H1 (cell line): ENCODE results near the gene AUH. TPM values are rescaled to one million over a fixed set of nuclear protein-coding genes. Genes with fewer than 3 reads are reported as not detected.
A peak's percentile ranks its signal among the peaks of the same experiment; 100 is the strongest.

ENCODE experiments used
- CTCF ChIA-PET: fragments of 300-600 bp; sonication (Branson Sonifier 250); formaldehyde crosslinking; loops from one replicate; lab custom pipeline; 2021; ENCODE audit not compliant: partially characterized antibody; lab: Charles Lee
- POLR2A ChIA-PET: fragments of 300-600 bp; sonication (Branson Sonifier 250); formaldehyde crosslinking; loops from one replicate; lab custom pipeline; 2021; ENCODE audit warnings: inconsistent platforms; ENCODE audit not compliant: partially characterized antibody; lab: Charles Lee
- DNase-seq, 2 experiments: peaks; one replicate each; pipeline versions ENCODE4 v3.0.0 to v3.0.0-alpha.2; 2010 to 2022; ENCODE audit warnings: low spot score in 2 of 2, low read depth in 1 of 2, mixed read lengths in 1 of 2
- FAIRE-seq: peaks from 2 replicates; lab custom pipeline; 2011; peaks lifted over from hg19 to GRCh38; lab: Jason Lieb, UNC
- H2AFZ ChIP-seq: 2 replicates; pipeline ENCODE4 v1.8.1; 2012; ENCODE audit warnings: low read length, inconsistent platforms
- H2AK5ac ChIP-seq: 2 replicates; pipeline ENCODE4 v1.6.1; 2013; ENCODE audit warnings: low read depth, low read length
- H2BK120ac ChIP-seq: replicated peaks from 2 replicates; pipeline ENCODE3; 2013; ENCODE audit warnings: low read depth, low read length, inconsistent platforms
- H2BK12ac ChIP-seq: 2 replicates; pipeline ENCODE4 v1.6.1; 2013; ENCODE audit warnings: low read depth, low read length
- H2BK15ac ChIP-seq: 2 replicates; pipeline ENCODE4 v1.6.1; 2013; ENCODE audit warnings: low read length
- H2BK20ac ChIP-seq: 2 replicates; pipeline ENCODE4 v1.6.1; 2013; ENCODE audit warnings: low read length
- H2BK5ac ChIP-seq: 2 replicates; pipeline ENCODE4 v1.6.1; 2013; ENCODE audit warnings: low read depth, low read length
- H3K14ac ChIP-seq: 2 replicates; pipeline ENCODE4 v1.6.1; 2013; ENCODE audit warnings: inconsistent platforms; ENCODE audit not compliant: insufficient read length
- H3K18ac ChIP-seq: 2 replicates; pipeline ENCODE4 v1.6.1; 2013; ENCODE audit warnings: low read length; ENCODE audit errors: extremely low read depth
- H3K23ac ChIP-seq: 2 replicates; pipeline ENCODE4 v1.6.1; 2013; ENCODE audit warnings: inconsistent platforms; ENCODE audit not compliant: insufficient read length
- H3K23me2 ChIP-seq: 2 replicates; pipeline ENCODE4 v1.6.1; 2013; ENCODE audit warnings: low read depth, low read length
- H3K27ac ChIP-seq: 2 replicates; pipeline ENCODE4 v1.6.1; 2011; ENCODE audit warnings: low read depth, low read length, inconsistent platforms
- H3K27me3 ChIP-seq, 4 experiments: replicated peaks in 1 of 4; 1 replicate in 1 of 4; 2 replicates in 3 of 4; pipeline versions ENCODE4 v1.6.1 to v1.8.1; 2011 to 2013; ENCODE audit warnings: low read length in 3 of 4, mild to moderate bottlenecking in 3 of 4, inconsistent platforms in 2 of 4, mixed read lengths in 2 of 4, moderate library complexity in 1 of 4; ENCODE audit not compliant: control insufficient read depth in 3 of 4, insufficient read depth in 3 of 4; ENCODE audit errors: extremely low read depth in 1 of 4
- H3K36me3 ChIP-seq, 4 experiments: 2 replicates each; pipeline versions ENCODE4 v1.6.1 to v1.8.1; 2011 to 2013; ENCODE audit warnings: mild to moderate bottlenecking in 4 of 4, low read length in 3 of 4, moderate library complexity in 2 of 4, control low read depth in 1 of 4, inconsistent platforms in 1 of 4; ENCODE audit not compliant: insufficient read depth in 4 of 4, control insufficient read depth in 2 of 4
- H3K4ac ChIP-seq: replicated peaks from 2 replicates; pipeline ENCODE3; 2013; ENCODE audit warnings: low read length, low read depth, mixed read lengths, inconsistent platforms; ENCODE audit not compliant: insufficient read length
- H3K4me1 ChIP-seq, 4 experiments: replicated peaks in 1 of 4; 1 replicate in 1 of 4; 2 replicates in 3 of 4; pipeline versions ENCODE4 v1.6.1 to v1.8.1; 2011 to 2013; ENCODE audit warnings: low read length in 3 of 4, inconsistent platforms in 2 of 4, mixed read lengths in 1 of 4; ENCODE audit not compliant: insufficient read depth in 4 of 4, control insufficient read depth in 3 of 4
- H3K4me2 ChIP-seq, 2 experiments: 2 replicates each; pipeline versions ENCODE4 v1.6.1 to v1.8.1; 2011 to 2013; ENCODE audit warnings: low read depth in 2 of 2, low read length in 2 of 2, control low read depth in 1 of 2, inconsistent platforms in 1 of 2, mild to moderate bottlenecking in 1 of 2; ENCODE audit not compliant: insufficient read depth in 1 of 2
- H3K4me3 ChIP-seq, 4 experiments: fragments of 200-600, 300-600 bp in 1 of 4; sonication (generic), shearing (Covaris generic), sonication (Bioruptor Twin) in 1 of 4; 2 replicates each; pipeline versions ENCODE4 v1.5.1 to v1.8.1; 2011 to 2016; ENCODE audit warnings: low read length in 4 of 4, low read depth in 3 of 4, control low read depth in 2 of 4, inconsistent platforms in 2 of 4, mild to moderate bottlenecking in 2 of 4, mixed read lengths in 1 of 4, moderate library complexity in 1 of 4; ENCODE audit not compliant: insufficient read depth in 2 of 4; ENCODE audit errors: extremely low read depth in 1 of 4
- H3K56ac ChIP-seq: replicated peaks from 2 replicates; pipeline ENCODE3; 2013; ENCODE audit warnings: low read depth, mild to moderate bottlenecking, mixed read lengths, low read length, inconsistent platforms; ENCODE audit not compliant: insufficient read length
- H3K79me1 ChIP-seq: 2 replicates; pipeline ENCODE4 v1.6.1; 2013; ENCODE audit warnings: low read depth, low read length, control low read depth
- H3K79me2 ChIP-seq, 2 experiments: 2 replicates each; pipeline versions ENCODE4 v1.6.1 to v1.8.1; 2012 to 2013; ENCODE audit warnings: low read length in 2 of 2, mild to moderate bottlenecking in 2 of 2, inconsistent platforms in 1 of 2; ENCODE audit not compliant: insufficient read depth in 2 of 2, control insufficient read depth in 1 of 2
- H3K9ac ChIP-seq, 4 experiments: replicated peaks in 1 of 4; 1 replicate in 1 of 4; 2 replicates in 3 of 4; pipeline versions ENCODE4 v1.6.1 to v1.8.1; 2011 to 2013; ENCODE audit warnings: low read depth in 3 of 4, low read length in 3 of 4, control low read depth in 2 of 4, mild to moderate bottlenecking in 2 of 4, moderate library complexity in 2 of 4, inconsistent platforms in 1 of 4; ENCODE audit errors: extremely low read depth in 1 of 4
- H3K9me3 ChIP-seq, 2 experiments: 2 replicates each; pipeline versions ENCODE4 v1.6.1 to v1.8.1; 2012 to 2013; ENCODE audit warnings: mild to moderate bottlenecking in 2 of 2, moderate library complexity in 2 of 2, control low read depth in 1 of 2, inconsistent platforms in 1 of 2, low read depth in 1 of 2, low read length in 1 of 2, mixed read lengths in 1 of 2; ENCODE audit not compliant: insufficient read depth in 2 of 2
- H4K20me1 ChIP-seq, 2 experiments: replicated peaks in 1 of 2; 2 replicates each; pipeline versions ENCODE3 to v1.8.1; 2011 to 2013; ENCODE audit warnings: inconsistent platforms in 2 of 2, low read length in 2 of 2, mild to moderate bottlenecking in 1 of 2; ENCODE audit not compliant: insufficient read depth in 2 of 2, control insufficient read depth in 1 of 2
- H4K5ac ChIP-seq: 2 replicates; pipeline ENCODE4 v1.6.1; 2013; ENCODE audit warnings: low read length, low read depth, mixed read lengths, inconsistent platforms; ENCODE audit not compliant: insufficient read length
- H4K8ac ChIP-seq: 2 replicates; pipeline ENCODE4 v1.8.0; 2013; ENCODE audit warnings: mild to moderate bottlenecking, moderate library complexity, low read length, inconsistent platforms; ENCODE audit not compliant: insufficient read depth; ENCODE audit errors: extremely low read depth
- H4K91ac ChIP-seq: replicated peaks from 2 replicates; pipeline ENCODE3; 2013; ENCODE audit warnings: low read length, mixed read lengths, inconsistent platforms; ENCODE audit not compliant: insufficient read length
- CBX5 ChIP-seq: fragments of 300-800, 300-1000 bp; sonication (generic); IDR thresholded peaks from 2 replicates; pipeline ENCODE4 v1.7.1; 2016; ENCODE audit warnings: antibody characterized with exemption, low read length, low read depth
- CHD1 ChIP-seq: IDR thresholded peaks from 2 replicates; pipeline ENCODE4 v1.6.1; 2012; ENCODE audit warnings: low read depth, low read length, improper control_type of control experiment
- CHD2 ChIP-seq: IDR thresholded peaks from 2 replicates; pipeline ENCODE4 v1.6.1; 2012; ENCODE audit warnings: low read length, improper control_type of control experiment
- JUND ChIP-seq: IDR thresholded peaks from 2 replicates; pipeline ENCODE4 v1.6.1; 2011; ENCODE audit warnings: mild to moderate bottlenecking, improper control_type of control experiment, low read length
- KDM5A ChIP-seq: fragments of 200-600 bp; IDR thresholded peaks from 2 replicates; pipeline ENCODE4 v1.7.1; 2012; ENCODE audit warnings: mild to moderate bottlenecking, low read length, inconsistent platforms, mixed read lengths
- PHF8 ChIP-seq: fragments of 200-600 bp; sonication (generic); conservative IDR thresholded peaks from 2 replicates; pipeline ENCODE4 v1.7.1; 2012; ENCODE audit warnings: low read depth, mild to moderate bottlenecking, inconsistent platforms, low read length, moderate library complexity
- RNF2 ChIP-seq: fragments of 200-900, 300-1000 bp; sonication (generic); IDR thresholded peaks from 2 replicates; pipeline ENCODE4 v1.7.1; 2016; ENCODE audit warnings: borderline replicate concordance, low read depth, mild to moderate bottlenecking, antibody characterized with exemption, low read length; ENCODE audit not compliant: poor library complexity, severe bottlenecking; ENCODE audit errors: missing control alignments
- SIX5 ChIP-seq: IDR thresholded peaks from 2 replicates; pipeline ENCODE4 v1.6.1; 2011; ENCODE audit warnings: mild to moderate bottlenecking, low read depth, low read length
- SP4 ChIP-seq: IDR thresholded peaks from 2 replicates; pipeline ENCODE4 v1.6.1; 2012; ENCODE audit warnings: low read length, inconsistent platforms
- WGBS, 2 experiments: shearing (Covaris generic) in 1 of 2; methylation state at CpG; one replicate each; pipeline versions ENCODE4 v1.1.6 to v1.1.7; 2013 to 2015; ENCODE audit warnings: low lambda C conversion rate in 2 of 2, mixed read lengths in 2 of 2, inconsistent platforms in 1 of 2, low coverage in 1 of 2, missing lambda C conversion rate in 1 of 2; ENCODE audit not compliant: insufficient replicate concordance in 2 of 2, insufficient coverage in 1 of 2, insufficient read length in 1 of 2; ENCODE audit errors: extremely low coverage in 1 of 2, missing lambda C conversion rate in 1 of 2; 5-methylcytosine and 5-hydroxymethylcytosine counted together
- polyA plus RNA-seq, 7 experiments: library from polyadenylated mRNA; depleted of rRNA in 3 of 7; stranded (reverse) in 5 of 7; unstranded in 2 of 7; fragments of >200 nt in 5 of 7; fragments of 200-250 nt in 2 of 7; gene quantifications; 1 replicate in 5 of 7; 2 replicates in 1 of 7; 4 replicates in 1 of 7; pipeline versions ENCODE4 v1.2.1 to v1.2.3, GENCODE V29; 2011 to 2013; ENCODE audit warnings: missing spikeins in 2 of 7, mixed read lengths in 2 of 7
- total RNA-seq: library from RNA; stranded (reverse); fragmentation: NEBNext Ultra II Directional; extraction: Animal tissue kit (Norgen Biotek cat#: 25700); gene quantifications from 2 replicates; pipeline ENCODE4 v1.2.1, GENCODE V29; 2021
- TF ChIP-seq, protein P1 (sequence below), 3 experiments: IDR thresholded peaks; 1 replicate in 2 of 3; 2 replicates in 1 of 3; pipeline versions ENCODE4 v1.5.1 to v1.6.1; 2011; ENCODE audit warnings: low read length in 3 of 3, mild to moderate bottlenecking in 3 of 3, inconsistent platforms in 2 of 3, low read depth in 1 of 3, moderate library complexity in 1 of 3; ENCODE audit not compliant: insufficient read depth in 1 of 3; ENCODE audit errors: control extremely low read depth in 1 of 3

AUH gene
- total and polyA plus RNA-seq, 2 of the 8 experiments (the other 6 are each of a cell fraction or from before 2014, with no cell fraction given): 5.8 to 21.9 TPM

GRCh38 chr9:91192381-91193086 lies 169.2 kb downstream of the AUH start:
- Histone ChIP-seq H4K5ac (no peak overlapping the region), H3K23me2 (peaks cover 10% of the 10 kb centered on the region; the same call in 1 of the 2 replicates), H2BK5ac (no peak overlapping the region), H3K9me3 (peaks cover 2 to 3% of the 10 kb centered on the region in 2 experiments; a peak in 1 of 4 replicates), H4K20me1 (no peaks in the 10 kb centered on the region), H3K27ac (no peak overlapping the region), H3K56ac (no peak overlapping the region), H2BK15ac (no peak overlapping the region), H3K4me1 (peaks cover 0 to 3% (median 0%) of the 10 kb centered on the region in 4 experiments; a peak in 3 of 7 replicates), H3K36me3 (no peaks in the 10 kb centered on the region), H3K23ac (no peak overlapping the region), H3K79me2 (no peaks in the 10 kb centered on the region), H4K91ac (no peak overlapping the region), H3K4me2 (peak overlapping the region; percentile 90 to 99), H3K79me1 (no peaks in the 10 kb centered on the region), H2BK20ac (no peak overlapping the region), H3K4me3 (peak overlapping the region in 3 of 4 experiments; percentile 26 to 72 (median 56); a peak in 5 of 8 replicates), H2AK5ac (no peak overlapping the region), H2AFZ (no peak overlapping the region), H2BK120ac (no peak overlapping the region), H3K14ac (no peak overlapping the region), H3K18ac (no peak overlapping the region), H3K4ac (no peak overlapping the region), H2BK12ac (no peak overlapping the region), H4K8ac (no peak overlapping the region), H3K27me3 (peaks cover 2 to 28% (median 22%) of the 10 kb centered on the region in 4 experiments), H3K9ac (no peak overlapping the region)
- ChIA-PET POLR2A (no interaction called here), CTCF (interaction anchor here (0.8 to 1.7 kb wide), 10 partner anchors 9 to 175 kb away, joined by 3 to 5 read pairs (median 3); no protein-coding TSS in a partner anchor)
- 73% methylated on average over 4 of the region's 7 CpGs; no CpG with 5 or more reads in 1 of the 2 experiments for WGBS, 2 experiments
- FAIRE-seq (no peak), DNase-seq (peak in 1 of 2 experiments; percentile 24)
- peak; percentile 36; the same call in 1 of the 2 replicates for TF ChIP-seq JUND
- no peak for TF ChIP-seq KDM5A
- no peak for TF ChIP-seq SIX5
- TF ChIP-seq CBX5: no peak
- no peak for TF ChIP-seq RNF2
- TF ChIP-seq CHD2: no peak
- TF ChIP-seq SP4: no peak
- TF ChIP-seq PHF8: no peak
- TF ChIP-seq, protein P1, sequence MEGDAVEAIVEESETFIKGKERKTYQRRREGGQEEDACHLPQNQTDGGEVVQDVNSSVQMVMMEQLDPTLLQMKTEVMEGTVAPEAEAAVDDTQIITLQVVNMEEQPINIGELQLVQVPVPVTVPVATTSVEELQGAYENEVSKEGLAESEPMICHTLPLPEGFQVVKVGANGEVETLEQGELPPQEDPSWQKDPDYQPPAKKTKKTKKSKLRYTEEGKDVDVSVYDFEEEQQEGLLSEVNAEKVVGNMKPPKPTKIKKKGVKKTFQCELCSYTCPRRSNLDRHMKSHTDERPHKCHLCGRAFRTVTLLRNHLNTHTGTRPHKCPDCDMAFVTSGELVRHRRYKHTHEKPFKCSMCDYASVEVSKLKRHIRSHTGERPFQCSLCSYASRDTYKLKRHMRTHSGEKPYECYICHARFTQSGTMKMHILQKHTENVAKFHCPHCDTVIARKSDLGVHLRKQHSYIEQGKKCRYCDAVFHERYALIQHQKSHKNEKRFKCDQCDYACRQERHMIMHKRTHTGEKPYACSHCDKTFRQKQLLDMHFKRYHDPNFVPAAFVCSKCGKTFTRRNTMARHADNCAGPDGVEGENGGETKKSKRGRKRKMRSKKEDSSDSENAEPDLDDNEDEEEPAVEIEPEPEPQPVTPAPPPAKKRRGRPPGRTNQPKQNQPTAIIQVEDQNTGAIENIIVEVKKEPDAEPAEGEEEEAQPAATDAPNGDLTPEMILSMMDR (IDR thresholded peaks at IDR 0.05; ENCODE audit: control extremely low read depth in 1 of 3, insufficient read depth in 1 of 3, low read depth in 1 of 3, low read length in 3 of 3): peak in 1 of 3 experiments; percentile 10; a peak in 1 of 4 replicates
- no peak for TF ChIP-seq CHD1
